ENCODE data around the gene SLC6A17.

The SLC6A17 gene

GRCh38 chr1:110184446-110184845 lies 34.2 kb downstream of the SLC6A17 start:
- no peaks in the 10 kb centered on the region for H3K4me1 Mint-ChIP-seq
- peaks cover 1% of the 10 kb centered on the region for H3K27me3 Mint-ChIP-seq
- no peak overlapping the region for H3K4me3 Mint-ChIP-seq
- H3K36me3 Mint-ChIP-seq = no peaks in the 10 kb centered on the region
- H3K27ac Mint-ChIP-seq = no peak overlapping the region
- H3K9me3 Mint-ChIP-seq = no peaks in the 10 kb centered on the region

GRCh38 chr1:110185181-110185580 lies 34.9 kb downstream of the SLC6A17 start:
- Mint-ChIP-seq H3K9me3 (no peaks in the 10 kb centered on the region), H3K4me3 (no peak overlapping the region), H3K4me1 (no peaks in the 10 kb centered on the region), H3K27me3 (peaks cover 1% of the 10 kb centered on the region), H3K27ac (no peak overlapping the region), H3K36me3 (no peaks in the 10 kb centered on the region)

GRCh38 chr1:110186558-110186957 lies 36.3 kb downstream of the SLC6A17 start:
- Mint-ChIP-seq H3K27ac (no peak overlapping the region), H3K36me3 (no peaks in the 10 kb centered on the region), H3K27me3 (peaks cover 1% of the 10 kb centered on the region), H3K4me1 (no peaks in the 10 kb centered on the region), H3K4me3 (no peak overlapping the region), H3K9me3 (no peaks in the 10 kb centered on the region)

GRCh38 chr1:110187139-110187890 lies 37.0 kb downstream of the SLC6A17 start:
- Mint-ChIP-seq H3K36me3 (no peaks in the 10 kb centered on the region), H3K4me1 (no peaks in the 10 kb centered on the region), H3K27ac (no peak overlapping the region), H3K9me3 (no peaks in the 10 kb centered on the region), H3K4me3 (no peak overlapping the region), H3K27me3 (peaks cover 1% of the 10 kb centered on the region)

GRCh38 chr1:110188035-110188618 lies 37.8 kb downstream of the SLC6A17 start:
- no peak overlapping the region for H3K27ac Mint-ChIP-seq
- no peaks in the 10 kb centered on the region for H3K9me3 Mint-ChIP-seq
- no peaks in the 10 kb centered on the region for H3K36me3 Mint-ChIP-seq
- no peaks in the 10 kb centered on the region for H3K4me1 Mint-ChIP-seq
- peaks cover 1% of the 10 kb centered on the region for H3K27me3 Mint-ChIP-seq
- H3K4me3 Mint-ChIP-seq = no peak overlapping the region

- Mint-ChIP-seq H3K27me3 (peaks cover 1% of the 10 kb centered on the region), H3K9me3 (no peaks in the 10 kb centered on the region), H3K27ac (no peak overlapping the region), H3K4me3 (no peak overlapping the region), H3K4me1 (no peaks in the 10 kb centered on the region), H3K36me3 (no peaks in the 10 kb centered on the region)
These were observed 38.9 kb downstream of the SLC6A17 start for GRCh38 chr1:110189181-110189580.

GRCh38 chr1:110190282-110190929 lies 40.1 kb downstream of the SLC6A17 start:
- no peaks in the 10 kb centered on the region for H3K36me3 Mint-ChIP-seq
- H3K4me3 Mint-ChIP-seq = no peak overlapping the region
- no peak overlapping the region for H3K27ac Mint-ChIP-seq
- no peaks in the 10 kb centered on the region for H3K9me3 Mint-ChIP-seq
- H3K4me1 Mint-ChIP-seq = no peaks in the 10 kb centered on the region
- H3K27me3 Mint-ChIP-seq = peaks cover 1% of the 10 kb centered on the region

GRCh38 chr1:110192541-110192940 lies 42.2 kb downstream of the SLC6A17 start:
- Mint-ChIP-seq H3K4me3 (no peak overlapping the region), H3K27ac (no peak overlapping the region), H3K9me3 (no peaks in the 10 kb centered on the region), H3K36me3 (no peaks in the 10 kb centered on the region), H3K4me1 (no peaks in the 10 kb centered on the region), H3K27me3 (no peaks in the 10 kb centered on the region)

- Mint-ChIP-seq H3K4me3 (no peak overlapping the region), H3K27me3 (no peaks in the 10 kb centered on the region), H3K9me3 (no peaks in the 10 kb centered on the region), H3K27ac (no peak overlapping the region), H3K36me3 (no peaks in the 10 kb centered on the region), H3K4me1 (no peaks in the 10 kb centered on the region)
These were observed 44.9 kb downstream of the SLC6A17 start for GRCh38 chr1:110195196-110195595.

- no peaks in the 10 kb centered on the region for H3K4me1 Mint-ChIP-seq
- H3K9me3 Mint-ChIP-seq = no peaks in the 10 kb centered on the region
- H3K36me3 Mint-ChIP-seq = no peaks in the 10 kb centered on the region
- no peak overlapping the region for H3K4me3 Mint-ChIP-seq
- H3K27ac Mint-ChIP-seq = no peak overlapping the region
- no peaks in the 10 kb centered on the region for H3K27me3 Mint-ChIP-seq
These were observed 46.8 kb downstream of the SLC6A17 start for GRCh38 chr1:110196917-110197765.

- Mint-ChIP-seq H3K4me1 (peaks cover 4% of the 10 kb centered on the region), H3K27me3 (no peaks in the 10 kb centered on the region), H3K36me3 (no peaks in the 10 kb centered on the region), H3K9me3 (no peaks in the 10 kb centered on the region), H3K27ac (no peak overlapping the region), H3K4me3 (no peak overlapping the region)
These were observed 47.8 kb downstream of the SLC6A17 start for GRCh38 chr1:110197905-110198629.

- no peak overlapping the region for H3K4me3 Mint-ChIP-seq
- H3K4me1 Mint-ChIP-seq = peaks cover 10% of the 10 kb centered on the region
- H3K9me3 Mint-ChIP-seq = no peaks in the 10 kb centered on the region
- no peak overlapping the region for H3K27ac Mint-ChIP-seq
- no peaks in the 10 kb centered on the region for H3K27me3 Mint-ChIP-seq
- H3K36me3 Mint-ChIP-seq = no peaks in the 10 kb centered on the region
These were observed 48.5 kb downstream of the SLC6A17 start for GRCh38 chr1:110198746-110199145.

- H3K4me3 Mint-ChIP-seq = no peak overlapping the region
- H3K27ac Mint-ChIP-seq = no peak overlapping the region
- H3K9me3 Mint-ChIP-seq = no peaks in the 10 kb centered on the region
- H3K36me3 Mint-ChIP-seq = no peaks in the 10 kb centered on the region
- peaks cover 10% of the 10 kb centered on the region for H3K4me1 Mint-ChIP-seq
- H3K27me3 Mint-ChIP-seq = no peaks in the 10 kb centered on the region
These were observed 49.9 kb downstream of the SLC6A17 start for GRCh38 chr1:110200190-110200589.

GRCh38 chr1:110200666-110201065 lies 50.4 kb downstream of the SLC6A17 start:
- Mint-ChIP-seq H3K36me3 (no peaks in the 10 kb centered on the region), H3K27me3 (no peaks in the 10 kb centered on the region), H3K27ac (no peak overlapping the region), H3K9me3 (no peaks in the 10 kb centered on the region), H3K4me3 (no peak overlapping the region), H3K4me1 (peaks cover 10% of the 10 kb centered on the region)

- peaks cover 10% of the 10 kb centered on the region for H3K4me1 Mint-ChIP-seq
- no peaks in the 10 kb centered on the region for H3K36me3 Mint-ChIP-seq
- H3K4me3 Mint-ChIP-seq = no peak overlapping the region
- no peaks in the 10 kb centered on the region for H3K9me3 Mint-ChIP-seq
- no peaks in the 10 kb centered on the region for H3K27me3 Mint-ChIP-seq
- no peak overlapping the region for H3K27ac Mint-ChIP-seq
These were observed 51.0 kb downstream of the SLC6A17 start for GRCh38 chr1:110201157-110201825.

Measured in activated naive CD4-positive, alpha-beta T cell treated with anti-CD3 and anti-CD28 coated beads, Interleukin-2, amount 50 U/mL, for 24 hours (primary cell).